NCI-H187 treated with DMSO at 0.1 percent for 48 hours (cell line): ENCODE data around the gene TNS3.
"Not testable (repeated sequence)": the region's sequence is repeated elsewhere in the genome, so short reads cannot be mapped to it uniquely, and the experiment has no call there.

Experiments used
- DNase-seq: peaks from one replicate; lab custom pipeline; 2025; lab: John Stamatoyannopoulos, UW

Gene TNS3

GRCh38 chr7:47581804-47582763 is at the start of gene TNS3:
TSS of gene TNS3 (minus strand) at chr7:47582111. CDS start at chr7:47439636, 142,475 bp downstream.
- no peak for DNase-seq

GRCh38 chr7:47631711-47632110 is 49.8 kb upstream of the TNS3 start:
- DNase-seq: no peak

- no peak for DNase-seq
Measured at GRCh38 chr7:47627580-47628283, 45.8 kb upstream of the TNS3 start.

- DNase-seq: no peak
Measured at GRCh38 chr7:47625861-47626715, 44.2 kb upstream of the TNS3 start.

GRCh38 chr7:47624689-47625088 is 42.8 kb upstream of the TNS3 start:
- no peak for DNase-seq

GRCh38 chr7:47622946-47623640 is 41.2 kb upstream of the TNS3 start:
- DNase-seq: no peak

GRCh38 chr7:47622586-47622945 is 40.7 kb upstream of the TNS3 start:
- no peak for DNase-seq

- no peak for DNase-seq
Measured at GRCh38 chr7:47621979-47622561, 40.2 kb upstream of the TNS3 start.

- DNase-seq: no peak
Measured at GRCh38 chr7:47621347-47621746, 39.4 kb upstream of the TNS3 start.

- no peak for DNase-seq
Measured at GRCh38 chr7:47619806-47620205, 37.9 kb upstream of the TNS3 start.

GRCh38 chr7:47617131-47617530 is 35.2 kb upstream of the TNS3 start:
- DNase-seq: no peak

- no peak for DNase-seq
Measured at GRCh38 chr7:47614450-47614849, 32.5 kb upstream of the TNS3 start.

GRCh38 chr7:47611045-47611511 is 29.2 kb upstream of the TNS3 start:
- no peak for DNase-seq

- no peak for DNase-seq
Measured at GRCh38 chr7:47610506-47611044, 28.7 kb upstream of the TNS3 start.

- DNase-seq: no peak
Measured at GRCh38 chr7:47609803-47610452, 28.0 kb upstream of the TNS3 start.

GRCh38 chr7:47606593-47607046 is 24.7 kb upstream of the TNS3 start:
- not testable (repeated sequence) for DNase-seq

GRCh38 chr7:47605816-47606575 is 24.1 kb upstream of the TNS3 start:
- no peak for DNase-seq

- no peak for DNase-seq
Measured at GRCh38 chr7:47604496-47604890, 22.6 kb upstream of the TNS3 start.

- DNase-seq: not testable (repeated sequence)
Measured at GRCh38 chr7:47603514-47604255, 21.8 kb upstream of the TNS3 start.
